ENCODE results near the gene TOGARAM2.
"Not testable (repeated sequence)": the region's sequence is repeated elsewhere in the genome, so short reads cannot be mapped to it uniquely, and the experiment has no call there.

TOGARAM2 gene

DNA sequence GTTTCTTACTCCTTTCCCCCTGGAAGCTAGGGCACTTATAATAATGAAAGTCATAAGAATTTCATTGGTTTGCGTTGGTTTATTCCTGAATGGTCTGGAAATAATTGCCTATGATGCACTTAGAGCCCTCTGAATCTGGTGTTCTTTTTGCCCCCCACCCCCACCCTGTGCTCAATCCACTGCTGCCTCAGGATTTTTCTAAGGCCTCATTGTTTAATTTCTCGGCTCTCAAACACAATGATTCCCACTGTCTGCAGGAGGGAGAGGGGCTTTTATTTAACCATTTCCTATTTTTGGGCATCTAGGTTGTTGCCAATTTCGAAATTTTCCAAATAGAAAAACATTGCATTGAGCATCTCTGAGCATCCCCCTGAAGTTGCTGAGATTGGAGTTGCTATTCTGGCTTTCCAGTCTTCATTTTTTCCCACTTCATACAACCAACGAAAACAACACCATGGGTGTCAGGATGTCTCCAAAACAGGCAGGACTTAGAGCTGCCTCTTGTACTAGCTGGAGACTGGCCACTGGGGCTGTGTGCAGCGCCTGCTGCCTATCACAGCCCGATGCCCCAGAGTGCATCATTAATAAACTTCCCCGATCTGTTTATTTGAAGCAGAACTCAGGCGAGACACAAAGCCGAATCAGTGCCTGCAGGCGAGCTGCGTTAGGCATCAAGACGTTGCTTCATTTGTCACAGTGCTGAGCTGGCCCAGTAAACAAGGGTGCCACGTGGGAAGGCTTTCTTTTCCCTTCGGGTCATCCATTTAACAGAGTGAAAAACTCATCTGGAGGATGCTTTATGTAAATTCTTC, 95.0 kb downstream of the TOGARAM2 start:
- DNase-seq = peak; percentile 46

DNA sequence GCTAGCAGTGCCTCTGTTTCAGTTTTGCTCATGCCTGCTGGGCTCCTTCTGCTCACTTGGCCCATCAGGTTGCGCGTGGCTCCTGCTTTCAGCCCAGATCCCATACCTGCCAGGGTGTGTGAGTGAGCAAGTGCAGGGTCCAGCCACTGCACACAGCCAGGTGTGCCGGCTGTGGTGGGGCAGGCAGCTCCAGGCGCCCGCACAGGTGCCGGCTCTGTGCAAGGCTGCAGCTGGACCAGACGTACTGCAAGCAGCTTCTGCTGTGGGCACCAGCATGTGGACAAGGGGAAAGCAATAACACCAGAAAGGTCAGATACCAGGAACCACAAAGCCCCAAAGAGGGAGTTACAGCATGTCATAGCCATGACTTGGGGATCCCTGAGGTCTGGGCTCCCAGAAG, 98.8 kb downstream of the TOGARAM2 start:
- no peak for DNase-seq

DNA sequence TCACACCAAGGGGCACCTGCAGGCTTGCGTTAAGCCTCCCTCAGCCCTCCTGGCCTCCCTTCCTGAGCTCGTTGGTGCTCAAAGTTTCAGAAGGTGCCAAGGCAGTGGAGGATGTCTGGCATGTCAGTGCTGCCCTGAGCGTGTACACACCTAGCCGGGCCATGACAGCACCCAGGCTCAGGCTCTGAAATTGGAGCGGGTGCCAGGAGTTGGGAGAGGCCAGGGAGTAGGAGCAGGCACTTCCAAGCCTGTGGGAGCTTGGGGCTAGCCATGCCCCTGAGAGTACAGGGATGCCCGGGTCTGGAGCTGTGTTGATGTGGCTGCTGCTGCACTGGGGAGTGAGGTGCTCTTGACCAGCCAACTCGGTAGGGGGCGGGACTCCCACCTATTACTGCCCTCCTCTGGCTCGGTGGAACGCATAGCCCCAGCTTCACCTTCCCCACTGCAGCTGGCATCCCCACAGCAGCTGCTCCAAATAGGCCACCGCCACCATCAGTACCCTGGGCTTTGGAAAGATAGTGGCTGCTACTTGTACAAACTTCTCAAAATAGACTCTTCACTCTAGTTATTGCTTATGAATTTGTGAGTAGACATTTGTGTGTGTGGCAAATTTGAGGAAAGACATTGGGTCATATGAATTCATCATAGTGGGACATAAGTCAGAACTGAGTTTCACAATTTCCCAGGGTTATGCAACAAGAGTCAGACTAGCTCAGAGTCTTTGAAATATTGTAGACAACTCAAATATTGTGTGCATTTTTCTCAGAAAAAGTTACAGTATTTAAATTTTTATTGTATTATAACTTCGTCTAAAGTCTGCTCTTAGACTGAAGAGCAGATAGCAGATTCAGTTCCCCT, 100.0 kb downstream of the TOGARAM2 start:
- DNase-seq = no peak

- DNase-seq = no peak
Observed at GRCh38 chr2:29082804-29083495, 101.9 kb downstream of the TOGARAM2 start.

DNA sequence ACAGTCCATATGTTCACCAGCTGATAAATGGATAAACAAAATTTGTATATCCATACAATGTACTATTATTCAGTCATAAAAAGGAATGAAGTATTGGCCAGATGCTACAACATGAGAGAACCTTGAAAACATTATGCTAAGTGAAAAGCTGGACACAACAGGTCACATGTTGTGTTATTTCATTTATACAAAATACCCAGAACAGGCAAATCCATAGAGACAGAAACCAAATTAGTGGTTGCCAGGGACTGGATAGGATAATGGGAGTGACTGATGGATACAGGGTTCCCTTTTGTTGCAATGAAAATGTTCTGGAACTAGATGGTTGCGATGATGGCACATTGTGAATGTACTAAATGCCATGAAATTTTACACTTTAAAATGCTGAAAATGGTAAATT, 103.5 kb downstream of the TOGARAM2 start:
- DNase-seq = no peak

DNA sequence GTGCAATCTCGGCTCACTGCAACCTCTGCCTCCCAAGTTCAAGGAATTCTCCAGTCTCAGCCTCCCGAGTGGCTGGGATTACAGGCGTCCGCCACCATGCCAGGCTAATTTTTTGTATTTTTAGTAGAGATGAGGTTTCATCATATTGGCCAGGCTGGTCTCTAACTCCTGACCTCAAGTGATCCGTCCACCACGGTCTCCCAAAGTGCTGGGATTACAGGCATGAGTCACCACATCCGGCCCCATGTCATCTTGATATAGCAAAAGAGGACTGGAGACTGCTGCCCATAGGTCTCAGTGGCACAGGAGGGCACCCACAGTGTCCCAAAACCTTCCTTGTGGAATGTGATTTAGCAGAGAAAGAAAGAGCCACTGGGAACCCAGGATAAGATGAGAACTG, 109.2 kb downstream of the TOGARAM2 start:
- DNase-seq = not testable (repeated sequence)

GRCh38 chr2:29096969-29097368, 115.9 kb downstream of the TOGARAM2 start:
- DNase-seq = no peak

GRCh38 chr2:29097569-29097968, 116.5 kb downstream of the TOGARAM2 start:
- no peak for DNase-seq

GRCh38 chr2:29100564-29100963, 119.5 kb downstream of the TOGARAM2 start:
- no peak for DNase-seq
